GM19455 (cell line): ENCODE data around the gene ARID5B.

Experiments
- ATAC-seq: cut with Tn5 transposase; IDR thresholded peaks from one replicate; pipeline ENCODE4 v1.9.1; 2021; ENCODE audit not compliant: unreplicated experiment

Gene ARID5B

GRCh38 chr10:61903221-61903927, 1.9 kb downstream of the ARID5B start:
- peak; percentile 48 for ATAC-seq

DNA sequence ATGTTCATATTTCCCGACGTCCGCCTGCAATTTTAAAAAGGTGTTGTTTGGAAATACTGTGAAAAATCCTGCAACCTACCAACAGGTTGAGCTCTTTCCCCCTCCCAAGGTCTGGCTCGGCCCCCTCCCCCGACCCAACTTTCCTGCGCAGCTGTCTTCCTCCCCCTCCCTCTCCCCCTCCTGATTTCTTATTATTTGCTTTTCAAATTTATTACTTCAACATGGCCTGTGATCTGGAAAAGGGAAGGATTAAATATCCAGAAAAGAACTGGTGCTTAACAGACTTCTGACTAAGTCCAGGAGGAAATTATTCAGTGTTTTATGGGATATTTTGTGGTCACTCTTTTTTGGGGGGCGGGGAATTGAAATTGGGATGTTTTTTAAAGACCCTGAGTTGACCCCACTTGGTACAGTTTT, 2.4 kb downstream of the ARID5B start:
- no peak for ATAC-seq

GRCh38 chr10:61904733-61905725, 3.5 kb downstream of the ARID5B start:
- ATAC-seq = no peak

GRCh38 chr10:61905837-61906561, 4.5 kb downstream of the ARID5B start:
- ATAC-seq = no peak

- no peak for ATAC-seq
These were observed 5.0 kb downstream of the ARID5B start for GRCh38 chr10:61906562-61906901.

GRCh38 chr10:61907011-61907410, 5.5 kb downstream of the ARID5B start:
- ATAC-seq = no peak

- no peak for ATAC-seq
These were observed 6.1 kb downstream of the ARID5B start for GRCh38 chr10:61907587-61907986.

DNA sequence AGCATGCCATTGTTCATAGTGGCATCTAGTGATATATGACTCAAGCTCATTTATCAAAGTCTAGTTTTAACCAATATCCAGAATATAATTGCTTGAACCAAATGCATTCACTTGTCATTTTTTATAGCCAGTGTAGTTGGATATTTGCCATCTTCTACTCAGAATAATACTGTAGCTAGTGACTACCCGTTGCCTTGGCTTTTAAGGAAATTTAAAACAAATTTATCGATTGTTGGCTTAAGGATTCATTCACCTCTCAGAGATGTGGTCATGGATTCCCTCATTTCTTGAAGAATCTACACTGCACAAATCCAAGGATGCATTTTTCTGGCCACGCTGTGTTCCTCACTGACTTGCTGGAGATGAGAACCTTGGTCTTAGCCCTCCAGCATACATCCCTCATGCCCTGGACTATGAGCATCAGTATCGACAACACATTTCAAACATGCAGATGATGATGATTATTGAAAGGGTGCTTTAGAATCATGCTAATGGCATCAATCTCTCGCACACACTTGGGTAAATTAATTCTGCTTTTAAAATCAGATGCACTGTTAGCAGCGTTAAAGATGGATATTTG, 8.8 kb downstream of the ARID5B start:
- no peak for ATAC-seq

- no peak for ATAC-seq
These were observed 9.4 kb downstream of the ARID5B start for GRCh38 chr10:61910894-61911293.

- ATAC-seq = no peak
These were observed 9.9 kb downstream of the ARID5B start for GRCh38 chr10:61911425-61911824.

DNA sequence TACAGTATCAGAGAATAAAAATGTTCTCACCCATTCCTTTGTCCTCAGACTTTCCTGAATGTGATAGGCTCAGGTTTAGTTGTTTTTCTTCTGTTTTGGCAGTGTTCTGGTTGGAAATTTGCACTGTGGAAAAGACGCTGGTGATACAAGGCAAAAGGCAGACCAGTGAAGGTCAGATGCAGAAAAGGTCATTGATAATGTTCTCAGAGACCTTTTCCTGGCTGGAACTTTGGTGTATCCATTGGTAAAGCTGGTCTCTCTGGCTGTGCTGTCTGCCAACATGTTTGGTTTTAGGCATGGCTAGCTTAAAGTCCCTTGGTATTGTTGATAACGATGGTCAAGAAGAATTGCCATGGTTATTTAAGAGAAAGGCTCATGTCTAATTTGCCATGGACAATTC, 11.5 kb downstream of the ARID5B start:
- ATAC-seq = no peak

GRCh38 chr10:61918140-61918539, 16.6 kb downstream of the ARID5B start:
- ATAC-seq = no peak

GRCh38 chr10:61918989-61919388, 17.5 kb downstream of the ARID5B start:
- ATAC-seq = no peak

- no peak for ATAC-seq
These were observed 18.2 kb downstream of the ARID5B start for GRCh38 chr10:61919646-61920215.

DNA sequence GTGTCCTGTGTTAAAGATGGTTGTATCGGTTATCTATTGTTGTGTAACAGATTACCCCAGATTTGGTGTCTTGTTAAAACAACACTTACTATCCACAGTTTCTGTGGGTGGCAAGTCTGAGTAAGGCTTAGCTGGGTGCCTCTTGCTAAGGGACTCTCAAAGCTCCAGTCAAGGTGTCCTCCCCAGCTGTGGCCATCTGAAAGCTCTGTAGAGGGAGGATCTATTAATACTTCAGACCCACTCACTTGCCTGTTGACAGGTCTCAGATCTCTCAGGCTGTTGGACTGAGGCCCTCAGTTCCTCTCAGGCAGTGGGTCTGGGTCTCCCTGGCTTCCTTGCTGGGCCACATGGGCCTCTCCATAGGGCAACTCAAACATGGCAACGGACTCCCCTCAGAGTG, 19.6 kb downstream of the ARID5B start:
- ATAC-seq = peak; percentile 63

GRCh38 chr10:61923210-61923949, 21.9 kb downstream of the ARID5B start:
- no peak for ATAC-seq

DNA sequence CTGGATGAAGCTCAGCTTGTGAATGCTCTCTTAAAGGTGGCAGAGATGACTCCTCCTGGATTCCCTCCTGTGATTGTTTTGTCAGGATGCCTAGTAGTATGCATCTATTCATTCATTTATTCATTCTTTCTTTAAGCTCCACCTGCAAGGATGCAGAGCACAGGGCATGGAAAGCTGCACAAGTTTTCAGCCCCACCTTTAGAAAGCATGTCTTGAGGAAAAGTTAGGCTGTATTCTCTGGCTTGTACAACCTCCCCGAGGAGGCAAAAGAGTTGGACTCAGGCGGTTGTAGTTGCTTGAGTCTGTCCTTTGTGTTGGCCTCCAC, 22.4 kb downstream of the ARID5B start:
- ATAC-seq = no peak

DNA sequence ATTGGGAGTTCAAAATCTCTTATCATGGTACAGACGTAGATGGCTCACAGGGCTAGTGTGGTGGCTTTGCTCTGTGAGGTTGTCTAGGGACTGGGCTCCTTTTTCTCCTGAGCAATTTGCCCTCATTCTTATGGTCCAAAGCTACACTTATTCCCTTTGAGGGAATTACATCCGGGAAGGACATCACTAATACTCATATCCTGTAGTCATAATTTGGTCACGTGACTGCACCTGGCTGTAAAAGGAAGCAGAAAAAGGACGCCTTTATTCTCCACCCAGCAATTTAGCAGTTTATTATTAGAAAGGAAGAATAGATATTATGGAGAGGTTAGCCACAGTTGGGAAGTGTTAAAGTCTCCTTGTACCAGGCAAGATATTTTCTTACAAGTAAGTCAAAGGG, 28.1 kb downstream of the ARID5B start:
- no peak for ATAC-seq

DNA sequence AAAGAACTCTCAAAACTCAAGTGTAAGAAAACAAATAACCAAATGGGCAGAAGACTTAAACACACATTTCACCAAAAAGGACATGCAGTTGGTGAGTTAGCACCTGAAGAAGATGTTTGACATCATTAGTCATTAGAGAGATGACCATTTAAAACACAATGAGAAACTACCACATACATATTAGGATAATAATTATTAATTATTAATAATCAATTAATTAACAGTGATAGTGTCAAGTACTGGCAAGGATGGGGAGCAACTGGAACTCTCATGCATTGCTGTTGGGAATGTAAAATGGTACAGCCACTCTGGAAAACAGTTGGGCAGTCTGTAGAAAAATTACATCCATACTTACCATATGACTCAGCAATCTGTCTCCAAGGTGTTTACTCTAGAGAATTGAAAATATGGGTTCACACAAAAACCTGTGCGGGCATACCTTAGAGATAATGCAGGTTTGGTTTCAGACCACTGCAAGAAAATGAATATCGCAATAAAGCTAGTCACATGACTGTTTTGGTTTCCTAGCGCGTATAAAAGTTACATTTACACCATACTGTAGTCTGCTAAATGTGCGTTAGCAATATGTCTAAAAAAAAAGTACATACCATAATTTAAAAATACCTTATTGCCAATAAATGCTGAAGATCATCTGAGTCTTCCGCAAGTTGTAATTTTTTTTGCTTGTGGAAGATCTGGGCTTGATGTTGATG, 30.3 kb downstream of the ARID5B start:
- ATAC-seq = no peak
